RWPE1 (cell line): ENCODE data around the gene TMEM14A.
"Not testable (repeated sequence)": the region's sequence is repeated elsewhere in the genome, so short reads cannot be mapped to it uniquely, and the experiment has no call there.

ENCODE experiments used
- CTCF ChIA-PET: fragments of 350-600 bp; sonication (Branson Sonifier 250); formaldehyde crosslinking; extraction: SDS; loops from one replicate; lab custom pipeline; 2021; lab: Yijun Ruan, JAX
- POLR2A ChIA-PET: fragments of 400-600 bp; formaldehyde crosslinking; extraction: SDS; loops from one replicate; lab custom pipeline; 2020; ENCODE audit warnings: antibody characterized with exemption; ENCODE audit not compliant: low non-redundant PET; lab: Yijun Ruan, JAX
- DNase-seq: peaks from one replicate; pipeline ENCODE4 v3.0.0; 2012; ENCODE audit warnings: low spot score
- H3K27ac ChIP-seq: fragments of 450-650 bp; 2 replicates; pipeline ENCODE4 v1.5.1; 2017
- TF ChIP-seq, protein P1 (sequence below): fragments of 450-650 bp; conservative IDR thresholded peaks from 2 replicates; pipeline ENCODE4 v1.5.1; 2017; ENCODE audit warnings: low read depth, mild to moderate bottlenecking

TMEM14A gene

DNA sequence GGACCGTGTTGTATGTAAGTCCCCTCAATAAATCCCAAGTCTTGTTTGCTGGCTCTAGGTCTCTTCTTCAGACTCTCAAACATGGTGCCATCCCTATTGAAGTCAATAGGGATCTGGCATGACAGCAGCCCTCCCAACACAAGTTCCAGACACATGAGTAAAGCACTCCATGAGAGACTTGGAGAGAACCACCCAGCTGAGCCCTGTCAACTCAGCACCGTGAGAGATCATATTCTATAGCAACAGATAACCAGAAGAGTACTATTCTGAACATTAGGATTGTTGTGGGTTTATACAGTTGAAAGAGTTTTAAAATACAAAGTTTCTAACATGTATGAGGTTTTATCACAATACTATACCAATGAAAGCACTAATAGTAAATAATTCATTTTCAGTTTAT lies 23.5 kb downstream of the TMEM14A start:
- ChIA-PET POLR2A (no interaction called here), CTCF (no interaction called here)
- H3K27ac ChIP-seq, result no peak overlapping the region
- TF ChIP-seq, protein P1, sequence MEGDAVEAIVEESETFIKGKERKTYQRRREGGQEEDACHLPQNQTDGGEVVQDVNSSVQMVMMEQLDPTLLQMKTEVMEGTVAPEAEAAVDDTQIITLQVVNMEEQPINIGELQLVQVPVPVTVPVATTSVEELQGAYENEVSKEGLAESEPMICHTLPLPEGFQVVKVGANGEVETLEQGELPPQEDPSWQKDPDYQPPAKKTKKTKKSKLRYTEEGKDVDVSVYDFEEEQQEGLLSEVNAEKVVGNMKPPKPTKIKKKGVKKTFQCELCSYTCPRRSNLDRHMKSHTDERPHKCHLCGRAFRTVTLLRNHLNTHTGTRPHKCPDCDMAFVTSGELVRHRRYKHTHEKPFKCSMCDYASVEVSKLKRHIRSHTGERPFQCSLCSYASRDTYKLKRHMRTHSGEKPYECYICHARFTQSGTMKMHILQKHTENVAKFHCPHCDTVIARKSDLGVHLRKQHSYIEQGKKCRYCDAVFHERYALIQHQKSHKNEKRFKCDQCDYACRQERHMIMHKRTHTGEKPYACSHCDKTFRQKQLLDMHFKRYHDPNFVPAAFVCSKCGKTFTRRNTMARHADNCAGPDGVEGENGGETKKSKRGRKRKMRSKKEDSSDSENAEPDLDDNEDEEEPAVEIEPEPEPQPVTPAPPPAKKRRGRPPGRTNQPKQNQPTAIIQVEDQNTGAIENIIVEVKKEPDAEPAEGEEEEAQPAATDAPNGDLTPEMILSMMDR, result no peak
- no peak for DNase-seq

- no peak for DNase-seq
- TF ChIP-seq, protein P1, result no peak
- ChIA-PET POLR2A (no interaction called here), CTCF (interaction anchor here (0.7 kb wide), 1 partner anchor 25 kb away, joined by 3 read pairs; no protein-coding TSS in a partner anchor)
- no peak overlapping the region for H3K27ac ChIP-seq
Measured at GRCh38 chr6:52696418-52696817, 25.5 kb downstream of the TMEM14A start.

DNA sequence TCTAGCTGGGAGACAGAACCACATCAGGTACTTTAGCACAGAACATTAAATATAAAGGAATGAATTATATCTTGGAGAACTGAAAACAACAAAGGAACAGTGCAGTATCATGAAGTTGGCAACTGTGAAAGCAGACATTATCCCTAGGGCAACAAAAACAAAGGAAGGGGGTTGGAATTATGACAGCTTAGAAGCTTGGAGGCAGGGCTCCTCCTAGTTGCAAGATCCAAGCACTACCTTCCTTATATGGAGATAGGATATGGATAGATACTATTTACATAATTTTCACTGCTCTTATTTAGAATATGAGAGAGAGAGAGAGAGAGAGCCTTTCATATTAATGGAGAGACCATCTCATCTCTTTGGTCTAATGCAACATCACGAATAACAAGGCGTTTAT lies 27.0 kb downstream of the TMEM14A start:
- TF ChIP-seq, protein P1, result no peak
- DNase-seq, result peak; percentile 26
- ChIA-PET CTCF (no interaction called here), POLR2A (no interaction called here)
- H3K27ac ChIP-seq, result no peak overlapping the region

- ChIA-PET CTCF (no interaction called here), POLR2A (no interaction called here)
- H3K27ac ChIP-seq, result no peak overlapping the region
- DNase-seq, result no peak
- TF ChIP-seq, protein P1, result no peak
Measured at GRCh38 chr6:52704060-52704459, 33.1 kb downstream of the TMEM14A start.

DNA sequence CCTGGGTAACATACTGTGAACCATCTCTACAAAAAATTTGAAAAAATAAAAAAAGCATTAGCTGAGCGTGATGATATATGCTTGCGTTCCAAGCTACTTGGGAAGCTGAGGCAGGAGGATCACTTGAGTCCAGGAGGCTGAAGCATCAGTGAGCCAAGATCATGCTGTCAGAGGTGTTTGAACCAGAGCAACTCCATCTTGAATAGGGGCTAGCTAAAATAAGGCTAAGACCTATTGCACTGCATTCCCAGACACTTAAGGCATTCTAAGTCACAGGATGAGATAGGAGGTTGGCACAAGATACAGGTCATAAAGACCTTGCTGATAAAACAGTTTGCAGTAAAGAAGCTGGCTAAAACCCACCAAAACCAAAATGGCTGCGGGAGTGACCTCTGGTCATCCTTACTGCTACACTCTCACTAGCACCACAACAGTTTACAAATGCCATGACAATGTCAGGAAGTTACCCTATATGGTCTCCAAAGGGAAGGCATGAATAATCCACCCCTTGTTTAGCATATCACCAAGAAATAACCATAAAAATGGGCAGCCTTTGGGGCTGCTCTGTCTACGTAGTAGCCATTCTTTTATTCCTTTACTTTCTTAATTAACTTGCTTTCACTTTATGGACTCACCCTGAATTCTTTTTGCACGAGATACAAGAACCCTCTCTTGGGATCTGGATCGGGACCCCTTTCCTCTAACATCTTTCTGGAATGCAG lies 34.0 kb downstream of the TMEM14A start:
- POLR2A ChIA-PET, H3K27ac ChIP-seq, DNase-seq: not testable (repeated sequence)
- CTCF ChIA-PET, result interaction anchor here (0.7 kb wide), 1 partner anchor 526 kb away, joined by 4 read pairs; no protein-coding TSS in a partner anchor

DNA sequence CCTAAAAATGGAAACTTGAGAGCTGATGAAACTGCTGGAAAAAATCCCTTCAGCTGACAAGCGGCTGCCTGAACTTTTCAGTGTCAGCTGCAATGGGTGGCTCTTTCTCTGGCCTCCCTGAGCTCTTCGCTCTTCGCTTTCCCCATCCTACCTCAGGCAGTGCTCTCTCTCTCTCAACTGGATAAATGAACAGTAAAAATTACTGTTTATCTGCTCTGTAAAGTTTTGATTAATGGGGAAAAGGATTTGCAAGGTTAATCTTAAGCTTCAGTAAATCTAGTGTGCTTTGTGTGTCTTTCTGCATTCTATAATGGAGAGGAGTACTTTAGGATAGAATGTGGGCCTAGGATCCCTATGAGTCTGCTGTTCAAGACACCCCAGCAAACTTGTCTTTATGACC lies 35.1 kb downstream of the TMEM14A start:
- H3K27ac ChIP-seq, result no peak overlapping the region
- TF ChIP-seq, protein P1, result no peak
- ChIA-PET POLR2A (no interaction called here), CTCF (interaction anchor here (0.7 kb wide), 1 partner anchor 850 kb away, joined by 3 read pairs; no protein-coding TSS in a partner anchor)
- DNase-seq, result no peak
